GM13976 (cell line): ENCODE data around the gene GRIFIN.
"Not testable (repeated sequence)": the region's sequence is repeated elsewhere in the genome, so short reads cannot be mapped to it uniquely, and the experiment has no call there.

Source experiments
- DNase-seq: peaks from one replicate; pipeline ENCODE4 v3.0.0; 2012; ENCODE audit warnings: low spot score
- in situ Hi-C: fragments of 300-500 bp; cut with MboI; formaldehyde crosslinking; loops from one replicate; pipeline ENCODE4 v1.12.0; 2022; ENCODE audit warnings: low sequenced_read_pairs, mixed read lengths, inconsistent platforms; ENCODE audit not compliant: unreplicated experiment
- TF ChIP-seq, protein P1 (sequence below): IDR thresholded peaks from 2 replicates; pipeline ENCODE4 v1.5.1; 2012; ENCODE audit warnings: borderline replicate concordance, mild to moderate bottlenecking; ENCODE audit not compliant: insufficient read depth; ENCODE audit errors: extremely low read depth, missing control alignments, control extremely low read depth

GRIFIN gene

DNA sequence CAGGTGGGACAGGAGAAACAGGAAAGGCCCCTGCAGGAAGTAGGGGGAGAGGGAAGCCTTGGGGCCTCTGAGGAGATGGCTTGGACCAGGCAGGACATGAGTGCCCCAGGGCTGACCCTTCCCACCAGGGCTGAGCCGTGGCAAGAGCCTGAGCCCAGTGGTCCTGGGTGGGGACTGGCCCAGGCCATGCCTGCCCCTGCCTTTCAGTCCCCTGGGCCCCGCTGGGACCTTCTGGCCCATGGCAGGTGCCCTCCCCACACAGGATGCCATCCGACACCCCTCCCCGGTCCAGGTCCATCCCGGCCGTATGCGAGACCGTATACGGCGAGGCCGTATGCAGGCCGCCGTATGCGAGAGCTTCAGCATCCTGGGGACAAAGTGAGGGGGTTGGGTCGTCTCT is 2.0 kb downstream of the GRIFIN start:
- in situ Hi-C loops: no loop called here
- DNase-seq: no peak
- TF ChIP-seq, protein P1, sequence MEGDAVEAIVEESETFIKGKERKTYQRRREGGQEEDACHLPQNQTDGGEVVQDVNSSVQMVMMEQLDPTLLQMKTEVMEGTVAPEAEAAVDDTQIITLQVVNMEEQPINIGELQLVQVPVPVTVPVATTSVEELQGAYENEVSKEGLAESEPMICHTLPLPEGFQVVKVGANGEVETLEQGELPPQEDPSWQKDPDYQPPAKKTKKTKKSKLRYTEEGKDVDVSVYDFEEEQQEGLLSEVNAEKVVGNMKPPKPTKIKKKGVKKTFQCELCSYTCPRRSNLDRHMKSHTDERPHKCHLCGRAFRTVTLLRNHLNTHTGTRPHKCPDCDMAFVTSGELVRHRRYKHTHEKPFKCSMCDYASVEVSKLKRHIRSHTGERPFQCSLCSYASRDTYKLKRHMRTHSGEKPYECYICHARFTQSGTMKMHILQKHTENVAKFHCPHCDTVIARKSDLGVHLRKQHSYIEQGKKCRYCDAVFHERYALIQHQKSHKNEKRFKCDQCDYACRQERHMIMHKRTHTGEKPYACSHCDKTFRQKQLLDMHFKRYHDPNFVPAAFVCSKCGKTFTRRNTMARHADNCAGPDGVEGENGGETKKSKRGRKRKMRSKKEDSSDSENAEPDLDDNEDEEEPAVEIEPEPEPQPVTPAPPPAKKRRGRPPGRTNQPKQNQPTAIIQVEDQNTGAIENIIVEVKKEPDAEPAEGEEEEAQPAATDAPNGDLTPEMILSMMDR: no peak

DNA sequence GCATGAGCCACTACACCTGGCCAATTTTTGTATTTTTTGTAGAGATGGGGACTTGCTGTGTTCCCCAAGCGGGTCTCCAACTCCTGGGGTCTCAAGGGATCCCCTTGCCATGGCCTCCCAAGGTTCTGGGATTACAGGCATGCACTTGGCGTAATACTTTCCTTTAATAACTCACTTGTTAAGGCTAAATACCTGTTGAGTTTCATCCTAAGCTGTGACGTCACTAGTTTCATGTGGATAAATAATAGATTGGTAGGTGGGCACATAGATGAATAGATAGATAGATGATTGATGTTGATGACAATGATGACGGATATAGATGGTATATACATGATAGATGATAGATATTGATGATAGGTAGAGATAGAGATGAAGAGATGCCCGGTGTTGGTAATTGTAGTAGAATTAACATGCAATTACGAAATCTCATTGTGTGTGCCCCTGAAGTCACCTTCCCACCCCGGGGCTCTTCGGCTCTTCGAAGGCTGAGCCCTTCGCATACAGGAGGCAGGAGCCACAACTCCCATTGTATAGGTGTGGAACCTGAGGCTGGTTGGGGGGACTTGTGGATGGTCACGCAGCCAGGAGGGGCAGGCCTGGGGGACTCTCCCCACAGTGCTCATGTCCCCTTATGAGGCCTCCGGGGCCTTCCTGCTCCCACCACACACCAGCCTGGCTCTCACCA is 2.6 kb downstream of the GRIFIN start:
- TF ChIP-seq, protein P1: no peak
- no peak for DNase-seq
- in situ Hi-C loops: no loop called here

DNA sequence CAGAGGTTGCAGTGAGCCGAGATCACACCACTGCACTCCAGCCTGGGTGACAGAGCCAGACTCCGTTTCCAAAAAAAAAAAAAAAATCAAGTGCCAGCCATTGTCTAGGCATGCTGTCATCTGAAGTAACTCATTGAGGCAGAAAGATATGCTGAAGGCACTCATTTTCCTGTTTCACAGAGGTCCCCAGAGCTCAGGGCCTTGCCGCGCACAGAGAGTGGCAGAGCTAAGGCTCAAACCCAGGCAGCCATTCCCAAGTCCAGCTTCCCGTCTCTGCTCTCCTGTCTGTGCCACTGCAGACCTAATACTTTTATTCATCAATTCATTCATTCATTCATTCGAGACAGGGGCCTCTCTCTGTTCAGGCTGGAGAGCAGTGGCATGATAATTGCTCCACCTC is 3.5 kb downstream of the GRIFIN start:
- in situ Hi-C loops: no loop called here
- DNase-seq: no peak
- TF ChIP-seq, protein P1: no peak

DNA sequence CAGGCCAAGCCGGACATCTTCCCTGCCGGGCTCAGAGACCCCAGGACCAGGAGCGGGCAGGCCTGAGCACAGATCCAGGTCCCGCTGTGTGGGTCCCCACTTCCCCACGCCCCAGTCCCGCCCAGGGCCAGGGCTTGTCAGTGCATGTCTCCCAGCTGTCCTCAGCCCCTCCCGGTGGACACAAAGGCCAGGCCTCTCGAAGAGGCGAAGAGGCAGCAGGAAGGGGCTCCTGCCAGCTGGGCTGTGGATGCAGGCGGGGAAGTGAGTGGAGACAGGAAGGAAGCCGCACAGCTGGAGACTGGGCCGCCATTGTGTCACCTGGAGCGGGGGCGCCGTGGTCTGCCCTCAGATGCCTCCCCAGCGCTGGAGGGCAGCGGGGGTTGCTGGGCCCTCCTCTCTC is 4.8 kb downstream of the GRIFIN start:
- no peak for DNase-seq
- in situ Hi-C loops: no loop called here
- TF ChIP-seq, protein P1: no peak

DNA sequence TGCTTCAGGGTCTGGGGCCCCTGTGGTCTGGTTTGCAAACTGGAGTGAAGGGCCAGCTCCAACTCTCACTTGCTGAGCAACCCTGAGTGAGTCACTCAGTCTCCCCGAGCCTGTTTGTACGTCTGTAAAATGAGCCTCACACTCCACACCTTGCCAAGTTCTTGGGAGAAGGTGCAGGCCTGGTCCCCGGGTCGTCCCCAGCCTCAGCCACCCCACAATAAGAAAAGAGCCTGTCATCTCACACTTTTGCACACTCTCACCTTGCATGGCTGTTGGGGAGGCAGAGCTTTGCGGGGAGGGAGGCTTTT is 5.2 kb downstream of the GRIFIN start:
- TF ChIP-seq, protein P1: no peak
- in situ Hi-C loops: no loop called here
- no peak for DNase-seq

DNA sequence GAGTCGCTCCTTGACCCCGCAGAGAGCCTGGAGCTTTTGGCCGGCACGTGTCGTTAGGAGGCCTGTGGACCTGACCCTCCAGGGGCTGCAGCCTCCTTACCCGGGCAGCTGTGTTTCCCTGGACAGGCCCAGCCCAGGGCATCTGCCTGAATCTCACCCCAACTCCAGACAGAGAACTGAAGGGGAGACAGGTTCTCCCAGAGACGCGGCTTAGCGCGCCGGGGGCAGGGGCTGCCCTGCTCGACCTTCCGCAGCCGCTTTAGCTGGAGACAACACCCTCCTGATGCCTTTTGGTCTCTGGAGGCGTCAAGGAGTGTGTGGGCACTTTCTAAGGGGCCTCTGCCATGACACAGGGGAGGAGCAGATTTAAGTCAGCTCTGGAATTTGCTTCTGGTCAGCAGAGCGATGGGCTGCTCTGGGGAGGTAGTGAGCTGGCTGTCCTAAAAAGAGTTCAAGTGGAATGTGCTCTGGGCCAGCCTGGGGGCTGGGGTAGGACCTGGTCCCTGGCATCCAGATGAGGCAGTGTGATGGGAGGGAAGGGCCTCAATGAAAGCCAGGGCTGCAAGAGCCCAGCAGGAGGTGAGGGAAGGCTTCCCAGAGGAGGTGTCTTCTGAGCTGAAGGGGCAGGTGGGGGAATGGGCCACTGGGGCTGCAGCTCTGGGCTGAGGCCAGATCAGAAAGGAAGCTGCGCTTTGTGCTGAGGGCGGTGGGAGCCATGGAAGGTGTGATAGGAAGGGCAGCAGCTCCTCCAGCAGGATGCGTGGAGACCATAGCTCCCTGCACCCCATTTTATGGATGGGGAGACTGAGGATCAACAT is 5.8 kb downstream of the GRIFIN start:
- TF ChIP-seq, protein P1: no peak
- DNase-seq: no peak
- in situ Hi-C loops: no loop called here

DNA sequence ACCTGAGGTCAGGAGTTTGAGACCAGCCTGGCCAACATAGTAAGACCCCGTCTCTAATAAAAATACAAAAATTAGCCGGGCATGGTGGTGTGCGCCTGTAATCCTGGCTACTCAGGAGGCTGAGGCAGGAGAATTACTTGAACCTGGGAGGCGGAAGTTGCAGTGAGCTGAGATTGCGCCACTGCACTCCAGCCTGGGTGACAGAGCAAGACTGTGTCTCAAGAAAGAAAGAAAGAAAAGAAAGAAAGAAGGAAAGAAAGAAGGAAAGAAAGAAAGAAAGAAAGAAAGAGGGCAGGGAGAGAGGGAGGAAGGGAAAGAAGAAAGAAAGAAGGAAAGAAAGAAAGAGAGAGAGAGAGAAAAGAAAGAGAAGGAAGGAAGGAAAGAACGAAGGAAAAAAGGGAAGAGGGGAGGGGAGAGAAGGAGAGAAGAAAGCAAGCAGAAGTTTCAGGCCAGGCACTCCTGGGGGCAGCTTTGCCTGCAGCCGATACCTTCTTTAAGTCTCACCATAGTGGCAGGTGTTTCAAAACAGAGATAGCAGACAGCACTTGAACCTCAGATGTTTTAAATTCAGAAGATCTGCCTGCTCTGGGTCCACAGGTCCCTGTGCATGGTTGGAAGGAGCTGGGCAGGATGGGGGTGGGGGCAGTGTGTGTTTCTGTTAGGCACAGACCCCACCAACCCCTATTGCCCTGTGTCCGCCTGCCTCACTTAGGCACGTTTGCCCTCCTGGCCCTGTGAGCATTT is 6.6 kb downstream of the GRIFIN start:
- in situ Hi-C loops, DNase-seq: not testable (repeated sequence)
